NOMO-1 (cell line): ENCODE data around the gene EHD1.
"Not testable (repeated sequence)": the region's sequence is repeated elsewhere in the genome, so short reads cannot be mapped to it uniquely, and the experiment has no call there.

Experiments
- DNase-seq, 2 experiments: peaks; one replicate each; lab custom pipeline; 2025; ENCODE audit not compliant: unreplicated experiment in 2 of 2; lab: John Stamatoyannopoulos, UW

Gene EHD1

GRCh38 chr11:64859542-64860414, 18.6 kb downstream of the EHD1 start:
- peak; percentile 80 to 90 for DNase-seq

DNA sequence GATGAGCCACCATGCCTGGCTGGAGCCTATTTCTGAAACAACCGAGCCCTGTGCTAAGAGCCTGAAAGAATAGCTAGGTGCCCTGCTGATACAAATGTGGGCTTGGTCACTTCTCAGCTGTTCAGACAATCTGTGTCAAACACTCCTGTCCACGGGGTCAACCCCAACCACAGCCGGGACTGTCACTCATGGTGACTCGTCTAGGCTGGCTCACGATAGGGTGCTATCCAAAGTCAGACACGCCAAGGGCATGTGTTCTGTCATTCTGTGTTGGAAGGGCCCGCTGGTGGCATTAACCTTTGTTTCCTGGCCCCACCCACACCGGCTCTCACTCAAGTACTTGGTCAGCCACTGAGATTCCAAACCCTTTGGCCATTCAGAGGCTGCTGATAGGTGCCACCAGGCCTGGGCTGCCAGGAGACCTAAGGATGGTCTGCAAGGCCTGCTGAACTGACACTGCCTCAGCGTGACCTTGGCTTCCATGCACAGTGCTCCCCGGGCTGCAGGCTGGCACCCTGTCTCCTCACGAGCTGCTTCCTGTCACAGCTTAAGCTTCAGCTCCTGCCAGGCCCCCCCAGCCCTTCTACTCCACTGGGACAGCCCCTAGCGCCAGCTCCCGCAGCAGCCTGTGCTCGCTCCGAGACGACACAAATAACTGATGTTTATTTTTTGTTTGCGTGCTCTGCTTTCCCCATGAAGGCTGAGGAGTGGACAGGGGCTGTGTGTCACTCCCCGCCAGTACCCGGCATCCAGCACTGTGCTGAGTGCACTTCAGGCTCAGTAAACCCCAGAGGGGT, 19.8 kb downstream of the EHD1 start:
- no peak for DNase-seq

- DNase-seq = no peak
Measured at GRCh38 chr11:64857485-64857884, 20.9 kb downstream of the EHD1 start.

DNA sequence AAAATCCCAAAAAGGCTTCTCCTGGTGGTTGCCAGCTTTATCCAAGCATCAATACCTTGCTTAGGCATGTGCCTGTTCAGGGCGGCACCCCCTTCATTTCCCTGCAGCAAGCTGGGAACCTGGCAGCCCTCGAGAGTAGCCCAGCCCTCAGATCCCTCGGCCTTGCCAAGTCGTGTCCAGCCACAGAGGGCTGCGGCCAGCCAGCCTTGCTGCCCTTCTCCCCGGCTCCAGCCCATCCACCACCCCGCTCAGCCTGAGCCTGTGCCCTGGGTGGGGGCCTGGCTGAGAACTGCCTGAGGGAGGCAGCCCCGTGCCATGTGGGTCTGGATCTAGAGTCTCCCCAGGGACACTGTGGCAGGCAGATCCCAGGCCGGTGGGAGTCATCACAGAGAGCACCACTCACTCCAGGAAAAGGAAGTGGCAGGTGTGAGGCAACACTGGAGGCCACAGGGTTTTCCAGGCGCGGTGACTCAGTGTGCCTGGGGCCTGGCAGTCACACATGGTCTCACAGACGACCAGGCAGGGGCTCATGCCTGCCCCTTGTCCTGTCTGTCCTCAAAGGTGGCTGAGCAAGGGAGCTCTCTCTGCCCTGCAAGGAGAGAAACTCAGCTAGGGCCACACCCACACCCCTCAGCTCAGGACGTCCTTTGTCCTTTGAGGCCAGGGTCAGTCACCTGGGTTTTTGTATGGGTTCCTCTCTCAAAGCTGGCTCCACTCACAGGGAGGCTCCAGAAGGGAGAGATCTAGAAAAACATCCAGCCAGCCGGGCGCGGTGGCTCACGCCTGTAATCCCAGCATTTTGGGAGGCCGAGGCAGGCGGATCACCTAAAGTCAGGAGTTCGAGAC, 21.8 kb downstream of the EHD1 start:
- peak; percentile 58 for DNase-seq

GRCh38 chr11:64855596-64856304, 22.7 kb downstream of the EHD1 start:
- DNase-seq = no peak

GRCh38 chr11:64854534-64855502, 23.6 kb downstream of the EHD1 start:
- DNase-seq = peak; percentile 35 to 38

GRCh38 chr11:64854157-64854533, 24.3 kb downstream of the EHD1 start:
- no peak for DNase-seq

- no peak for DNase-seq
Measured at GRCh38 chr11:64853709-64854108, 24.7 kb downstream of the EHD1 start.

GRCh38 chr11:64852804-64853509, 25.5 kb downstream of the EHD1 start:
- no peak for DNase-seq

GRCh38 chr11:64851831-64852351, 26.5 kb downstream of the EHD1 start:
- no peak for DNase-seq

DNA sequence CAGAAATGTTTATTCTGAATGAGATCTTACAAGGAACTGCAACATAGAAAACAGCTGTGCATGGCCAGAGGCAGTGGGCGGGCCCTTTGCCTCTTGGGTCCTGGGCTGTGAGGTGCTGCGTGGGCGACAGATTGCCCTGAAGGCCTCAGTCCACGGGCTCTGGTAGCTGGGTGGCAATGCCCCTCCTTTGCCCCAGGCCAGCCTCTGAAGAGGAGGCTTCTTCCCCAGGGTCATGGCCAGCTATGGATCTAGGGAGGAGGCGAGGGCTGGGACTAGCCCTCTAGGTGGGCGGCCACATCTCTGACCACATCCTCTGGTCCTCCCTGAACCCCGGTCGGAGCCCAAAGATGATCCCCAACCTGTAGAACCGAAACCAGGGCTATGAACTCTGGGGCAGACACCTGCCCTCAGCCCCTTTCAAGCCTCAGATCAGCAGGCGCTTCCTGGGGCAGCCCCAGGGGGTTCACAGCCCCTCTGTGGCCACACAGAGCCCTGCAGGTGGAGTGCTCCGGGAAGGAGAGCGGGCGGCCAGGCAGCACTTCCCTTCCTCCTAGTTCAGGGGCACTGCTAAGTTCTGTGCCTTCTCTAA, 27.3 kb downstream of the EHD1 start:
- no peak for DNase-seq

DNA sequence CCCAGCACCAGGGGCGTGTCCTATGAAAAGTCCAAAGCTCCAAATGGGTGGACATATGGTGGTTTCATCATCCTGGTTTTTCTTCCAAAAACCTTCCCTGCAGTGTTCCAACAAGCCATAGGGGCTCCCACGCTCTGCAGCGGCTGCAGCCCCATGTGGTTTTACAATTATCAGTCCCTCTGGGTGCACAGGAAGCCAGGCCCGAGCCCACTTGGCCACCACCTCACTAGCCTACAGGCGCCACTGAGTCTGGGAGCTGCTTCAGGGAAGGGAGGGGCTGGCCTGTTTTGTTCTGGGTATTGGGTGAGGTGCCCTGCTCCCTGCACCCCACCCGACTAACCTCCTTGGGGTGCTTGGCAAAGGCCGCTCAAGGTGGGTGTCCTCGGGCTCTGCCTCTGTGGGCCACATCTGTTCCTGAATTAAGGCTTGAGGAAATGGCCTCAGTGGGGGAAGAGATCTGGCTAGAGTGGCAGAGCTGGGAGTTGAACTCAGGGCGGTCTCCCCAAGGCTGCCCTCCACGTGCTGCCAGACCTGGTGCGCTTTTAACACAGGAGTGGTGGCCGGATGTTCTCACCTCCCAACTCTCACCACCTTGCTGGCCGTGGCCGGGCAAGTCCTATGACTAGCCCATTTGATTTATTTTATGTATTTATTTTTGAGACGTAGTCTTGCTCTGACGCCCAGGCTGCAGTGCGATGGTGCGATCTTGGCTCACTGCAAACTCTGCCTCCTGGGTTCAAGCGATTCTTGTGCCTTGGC, 28.6 kb downstream of the EHD1 start:
- no peak for DNase-seq

GRCh38 chr11:64848826-64849597, 29.4 kb downstream of the EHD1 start:
- DNase-seq = peak in 1 of 2 experiments; percentile 6

DNA sequence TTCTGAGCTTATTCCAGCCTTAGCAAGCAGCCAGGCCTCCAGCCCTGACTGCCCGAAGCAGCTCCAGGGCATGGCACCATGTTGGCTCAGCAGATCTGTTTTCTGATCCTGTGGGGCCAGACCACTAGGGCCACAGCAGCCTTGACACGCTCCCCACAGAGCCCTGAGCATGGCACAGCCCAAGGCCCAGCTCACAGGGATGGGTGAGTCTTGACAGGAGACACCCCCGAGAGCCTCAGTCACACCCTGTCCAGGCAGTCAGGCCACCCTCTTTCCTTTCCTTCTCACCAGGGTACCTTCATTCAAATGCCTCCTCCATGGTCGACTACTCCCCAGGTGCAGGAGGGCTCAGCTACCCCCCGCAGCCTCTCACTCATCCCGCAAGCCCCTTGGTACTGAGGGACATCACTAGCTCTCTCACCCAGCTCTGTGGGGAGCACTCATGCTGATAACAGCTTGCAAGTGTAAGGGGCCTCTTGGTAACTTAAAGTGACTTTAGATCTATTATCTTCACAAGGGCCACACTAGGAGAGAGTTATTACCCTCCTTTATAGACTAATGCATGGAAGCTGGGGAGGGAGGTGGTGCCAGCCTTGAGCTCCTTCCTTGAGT, 30.1 kb downstream of the EHD1 start:
- DNase-seq = no peak

DNA sequence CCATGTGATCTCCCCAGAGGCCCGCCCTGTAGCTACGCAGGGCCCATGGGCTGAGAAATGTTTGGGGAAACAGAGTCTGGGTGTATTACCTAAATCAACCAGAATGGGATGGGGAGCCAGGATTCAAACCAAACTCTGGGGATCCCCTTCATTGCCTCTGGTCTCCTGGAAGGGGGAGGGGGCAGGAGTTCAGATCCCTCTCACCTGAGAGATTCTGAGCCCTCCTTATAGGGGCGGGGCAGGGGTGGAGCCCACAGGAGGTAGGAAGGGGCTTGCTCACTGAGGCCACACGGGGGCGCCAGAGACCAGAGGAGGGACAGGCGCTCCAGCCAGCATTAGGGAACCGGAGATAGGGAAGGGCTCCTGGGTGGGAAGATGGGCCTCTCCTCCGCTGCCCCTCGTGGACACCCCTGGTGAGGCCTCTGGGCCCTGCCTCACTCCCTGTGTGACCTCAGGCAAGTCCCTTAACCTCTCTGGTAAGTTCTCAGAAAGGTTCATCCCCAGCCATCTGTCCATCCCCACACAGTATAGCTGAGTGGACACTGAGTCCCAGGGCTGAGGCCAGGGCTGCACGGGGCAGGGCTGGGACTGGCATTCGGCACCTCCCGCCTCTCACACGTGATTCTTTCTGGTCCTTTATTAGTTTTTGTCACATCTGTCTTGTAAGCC, 31.3 kb downstream of the EHD1 start:
- DNase-seq = peak; percentile 85 to 90

DNA sequence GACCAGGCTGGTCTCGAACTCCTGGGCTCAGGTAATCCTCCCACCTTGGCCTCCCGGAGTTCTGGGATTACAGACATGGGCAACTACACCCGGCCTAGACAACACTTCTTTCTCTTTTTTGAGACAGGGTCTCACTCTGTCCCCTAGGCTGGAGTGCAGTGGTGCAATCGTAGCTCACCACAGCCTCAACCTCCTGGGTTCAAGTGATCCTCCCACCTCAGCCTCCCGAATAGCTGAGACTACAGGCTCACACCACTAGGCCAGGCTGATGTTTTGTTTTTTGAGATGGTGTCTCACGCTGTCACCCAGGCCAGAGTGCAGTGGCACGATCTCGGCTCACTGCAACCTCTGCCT, 32.7 kb downstream of the EHD1 start:
- DNase-seq = not testable (repeated sequence)
